ENCODE data around the gene HSD17B2. TPM values are rescaled to one million over a fixed set of nuclear protein-coding genes. Genes with fewer than 3 reads are reported as not detected.
"Not testable (repeated sequence)": the region's sequence is repeated elsewhere in the genome, so short reads cannot be mapped to it uniquely, and the experiment has no call there.

HSD17B2 gene
- total RNA-seq, 1 experiment from 2014 or later, result not detected

- no peak for DNase-seq (ENCODE audit: low read depth)
- in situ Hi-C loops (cut with HindIII; ENCODE audit: low pct_unique_long_range_greater_than_20kb, low sequenced_read_pairs), result no loop called here
Measured at GRCh38 chr16:82093666-82094300, 58.7 kb downstream of the HSD17B2 start.

GRCh38 chr16:82094942-82095540 is 60.0 kb downstream of the HSD17B2 start:
- in situ Hi-C loops (cut with HindIII; ENCODE audit: low pct_unique_long_range_greater_than_20kb, low sequenced_read_pairs), result no loop called here

GRCh38 chr16:82096641-82097040 is 61.6 kb downstream of the HSD17B2 start:
- in situ Hi-C loops (cut with HindIII; ENCODE audit: low pct_unique_long_range_greater_than_20kb, low sequenced_read_pairs), result no loop called here
- DNase-seq (ENCODE audit: low read depth), result no peak

More at GRCh38 chr16:82094942-82095540, 60.0 kb downstream of the HSD17B2 start:
- DNase-seq (ENCODE audit: low read depth), result no peak

GRCh38 chr16:82105107-82105506 is 70.1 kb downstream of the HSD17B2 start:
- in situ Hi-C loops (cut with HindIII; ENCODE audit: low pct_unique_long_range_greater_than_20kb, low sequenced_read_pairs), result no loop called here
- DNase-seq (ENCODE audit: low read depth), result no peak

GRCh38 chr16:82108100-82108499 is 73.0 kb downstream of the HSD17B2 start:
- no peak for DNase-seq (ENCODE audit: low read depth)
- in situ Hi-C loops (cut with HindIII; ENCODE audit: low pct_unique_long_range_greater_than_20kb, low sequenced_read_pairs), result no loop called here

GRCh38 chr16:82108774-82109173 is 73.7 kb downstream of the HSD17B2 start:
- in situ Hi-C loops (cut with HindIII; ENCODE audit: low pct_unique_long_range_greater_than_20kb, low sequenced_read_pairs), result no loop called here
- no peak for DNase-seq (ENCODE audit: low read depth)

GRCh38 chr16:82109266-82109665 is 74.2 kb downstream of the HSD17B2 start:
- in situ Hi-C loops (cut with HindIII; ENCODE audit: low pct_unique_long_range_greater_than_20kb, low sequenced_read_pairs); DNase-seq (ENCODE audit: low read depth): not testable (repeated sequence)

GRCh38 chr16:82111944-82112343 is 76.9 kb downstream of the HSD17B2 start:
- in situ Hi-C loops (cut with HindIII; ENCODE audit: low pct_unique_long_range_greater_than_20kb, low sequenced_read_pairs), result no loop called here
- DNase-seq (ENCODE audit: low read depth), result no peak

- DNase-seq (ENCODE audit: low read depth), result no peak
- in situ Hi-C loops (cut with HindIII; ENCODE audit: low pct_unique_long_range_greater_than_20kb, low sequenced_read_pairs), result no loop called here
Measured at GRCh38 chr16:82113741-82114140, 78.7 kb downstream of the HSD17B2 start.

- in situ Hi-C loops (cut with HindIII; ENCODE audit: low pct_unique_long_range_greater_than_20kb, low sequenced_read_pairs), result no loop called here
- no peak for DNase-seq (ENCODE audit: low read depth)
Measured at GRCh38 chr16:82116535-82116934, 81.5 kb downstream of the HSD17B2 start.

GRCh38 chr16:82118749-82119148 is 83.7 kb downstream of the HSD17B2 start:
- in situ Hi-C loops (cut with HindIII; ENCODE audit: low pct_unique_long_range_greater_than_20kb, low sequenced_read_pairs), result no loop called here
- DNase-seq (ENCODE audit: low read depth), result no peak

- in situ Hi-C loops (cut with HindIII; ENCODE audit: low pct_unique_long_range_greater_than_20kb, low sequenced_read_pairs), result no loop called here
- no peak for DNase-seq (ENCODE audit: low read depth)
Measured at GRCh38 chr16:82119405-82119804, 84.4 kb downstream of the HSD17B2 start.

- no peak for DNase-seq (ENCODE audit: low read depth)
- in situ Hi-C loops (cut with HindIII; ENCODE audit: low pct_unique_long_range_greater_than_20kb, low sequenced_read_pairs), result no loop called here
Measured at GRCh38 chr16:82124651-82125050, 89.6 kb downstream of the HSD17B2 start.

GRCh38 chr16:82129881-82130280 is 94.8 kb downstream of the HSD17B2 start:
- DNase-seq (ENCODE audit: low read depth), result no peak
- in situ Hi-C loops (cut with HindIII; ENCODE audit: low pct_unique_long_range_greater_than_20kb, low sequenced_read_pairs), result no loop called here

- in situ Hi-C loops (cut with HindIII; ENCODE audit: low pct_unique_long_range_greater_than_20kb, low sequenced_read_pairs), result no loop called here
- no peak for DNase-seq (ENCODE audit: low read depth)
Measured at GRCh38 chr16:82133798-82134197, 98.7 kb downstream of the HSD17B2 start.

GRCh38 chr16:82134846-82135245 is 99.8 kb downstream of the HSD17B2 start:
- DNase-seq (ENCODE audit: low read depth), result no peak
- in situ Hi-C loops (cut with HindIII; ENCODE audit: low pct_unique_long_range_greater_than_20kb, low sequenced_read_pairs), result no loop called here

GRCh38 chr16:82135844-82136243 is 100.8 kb downstream of the HSD17B2 start:
- DNase-seq (ENCODE audit: low read depth), result no peak
- in situ Hi-C loops (cut with HindIII; ENCODE audit: low pct_unique_long_range_greater_than_20kb, low sequenced_read_pairs), result no loop called here

- in situ Hi-C loops (cut with HindIII; ENCODE audit: low pct_unique_long_range_greater_than_20kb, low sequenced_read_pairs), result no loop called here
Measured at GRCh38 chr16:82136956-82137821, 102.1 kb downstream of the HSD17B2 start.

GRCh38 chr16:82137822-82138167 is 102.7 kb downstream of the HSD17B2 start:
- in situ Hi-C loops (cut with HindIII; ENCODE audit: low pct_unique_long_range_greater_than_20kb, low sequenced_read_pairs), result no loop called here
- no peak for DNase-seq (ENCODE audit: low read depth)

More at GRCh38 chr16:82136956-82137821, 102.1 kb downstream of the HSD17B2 start:
- DNase-seq (ENCODE audit: low read depth), result no peak

Data from Caki2 (cell line).